Lower leg skin (tissue), 4 donors: ENCODE results near the gene NUDT21. TPM values are rescaled to one million over a fixed set of nuclear protein-coding genes. Genes with fewer than 3 reads are reported as not detected.
"Not testable (repeated sequence)": the region's sequence is repeated elsewhere in the genome, so short reads cannot be mapped to it uniquely, and the experiment has no call there.

Experiments
- DNase-seq, 2 donors: peaks; one replicate each; pipeline ENCODE4 v3.0.0-alpha.2; 2019; ENCODE audit warnings: low spot score in 2 of 2
- H3K4me3 ChIP-seq: fragments of 200-600 bp; sonication (generic); 2 replicates; pipeline ENCODE4 v1.5.1; 2017; ENCODE audit warnings: mild to moderate bottlenecking, low read depth; ENCODE audit not compliant: poor library complexity, severe bottlenecking
- CTCF ChIP-seq, 3 donors: fragments of 450-650 bp; IDR thresholded peaks; one replicate each; pipeline ENCODE4 v1.5.1; 2016; ENCODE audit warnings: antibody characterized with exemption in 3 of 3, mild to moderate bottlenecking in 3 of 3, moderate library complexity in 2 of 3
- POLR2A ChIP-seq, 2 donors: fragments of 450-650 bp; IDR thresholded peaks; one replicate each; pipeline ENCODE4 v1.6.1; 2016 to 2017; ENCODE audit warnings: antibody characterized with exemption in 2 of 2, mild to moderate bottlenecking in 1 of 2, moderate library complexity in 1 of 2
- WGBS, 2 donors: methylation state at CpG; one replicate each; pipeline ENCODE4 v1.1.5; 2018; 5-methylcytosine and 5-hydroxymethylcytosine counted together
- intact Hi-C: fragments of 100-400 bp; cut with DNase I; formaldehyde crosslinking; loops from one replicate; pipeline ENCODE4 v1.15.0; 2023; ENCODE audit warnings: low total_unique reads
- total RNA-seq, 4 donors: library from RNA; depleted of rRNA; stranded (reverse); fragments of >200 nt; gene quantifications; one replicate each; pipeline ENCODE4 v1.1.0, GENCODE V29; 2016

Gene NUDT21
- total RNA-seq, 4 donors from 2014 or later = 39.9 to 98.6 (median 46.1) TPM

GRCh38 chr16:56401482-56401881, 49.6 kb downstream of the NUDT21 start:
- H3K4me3 ChIP-seq = no peak overlapping the region
- no peak for DNase-seq
- intact Hi-C loops = no loop called here
- TF ChIP-seq POLR2A (IDR thresholded peaks at IDR 0.05) (no peak), CTCF (IDR thresholded peaks at IDR 0.05) (no peak)
- 75 to 83% methylated on average over 5 of the region's 5 CpGs for WGBS, 2 donors

- H3K4me3 ChIP-seq = no peak overlapping the region
- intact Hi-C loops = no loop called here
- 68% methylated on average over 5 of the region's 5 CpGs for WGBS, 2 donors
- no peak for DNase-seq
- TF ChIP-seq POLR2A (IDR thresholded peaks at IDR 0.05) (no peak), CTCF (IDR thresholded peaks at IDR 0.05) (no peak)
Measured at GRCh38 chr16:56400458-56400857, 50.7 kb downstream of the NUDT21 start.

- 89 to 96% methylated on average over 2 of the region's 2 CpGs for WGBS, 2 donors
- no peak for DNase-seq
- H3K4me3 ChIP-seq = no peak overlapping the region
- intact Hi-C loops = no loop called here
- TF ChIP-seq CTCF (IDR thresholded peaks at IDR 0.05) = no peak
- TF ChIP-seq POLR2A (IDR thresholded peaks at IDR 0.05) = no peak
Measured at GRCh38 chr16:56399486-56399885, 51.6 kb downstream of the NUDT21 start.

- intact Hi-C loops = no loop called here
- H3K4me3 ChIP-seq = no peak overlapping the region
- WGBS, 2 donors = 55 to 69% methylated on average over 2 of the region's 2 CpGs
- TF ChIP-seq CTCF (IDR thresholded peaks at IDR 0.05) (no peak), POLR2A (IDR thresholded peaks at IDR 0.05) (no peak)
- DNase-seq = no peak
Measured at GRCh38 chr16:56399047-56399446, 52.1 kb downstream of the NUDT21 start.

- 81 to 98% methylated on average over 3 of the region's 3 CpGs for WGBS, 2 donors
- intact Hi-C loops, H3K4me3 ChIP-seq, DNase-seq: not testable (repeated sequence)
Measured at GRCh38 chr16:56396724-56397123, 54.4 kb downstream of the NUDT21 start.

- H3K4me3 ChIP-seq = no peak overlapping the region
- 96 to 98% methylated on average over 3 of the region's 3 CpGs for WGBS, 2 donors
- intact Hi-C loops = no loop called here
- DNase-seq = no peak
- no peak for TF ChIP-seq POLR2A (IDR thresholded peaks at IDR 0.05)
- no peak for TF ChIP-seq CTCF (IDR thresholded peaks at IDR 0.05)
Measured at GRCh38 chr16:56389554-56389953, 61.6 kb downstream of the NUDT21 start.
